GM15510 (cell line): ENCODE results near the gene CEP295NL.

Experiments used
- POLR2A ChIP-seq: IDR thresholded peaks from 3 replicates; pipeline ENCODE4 v1.6.1; 2011; ENCODE audit warnings: borderline replicate concordance; ENCODE audit not compliant: insufficient read length; ENCODE audit errors: extremely low read depth

CEP295NL gene, protein sequence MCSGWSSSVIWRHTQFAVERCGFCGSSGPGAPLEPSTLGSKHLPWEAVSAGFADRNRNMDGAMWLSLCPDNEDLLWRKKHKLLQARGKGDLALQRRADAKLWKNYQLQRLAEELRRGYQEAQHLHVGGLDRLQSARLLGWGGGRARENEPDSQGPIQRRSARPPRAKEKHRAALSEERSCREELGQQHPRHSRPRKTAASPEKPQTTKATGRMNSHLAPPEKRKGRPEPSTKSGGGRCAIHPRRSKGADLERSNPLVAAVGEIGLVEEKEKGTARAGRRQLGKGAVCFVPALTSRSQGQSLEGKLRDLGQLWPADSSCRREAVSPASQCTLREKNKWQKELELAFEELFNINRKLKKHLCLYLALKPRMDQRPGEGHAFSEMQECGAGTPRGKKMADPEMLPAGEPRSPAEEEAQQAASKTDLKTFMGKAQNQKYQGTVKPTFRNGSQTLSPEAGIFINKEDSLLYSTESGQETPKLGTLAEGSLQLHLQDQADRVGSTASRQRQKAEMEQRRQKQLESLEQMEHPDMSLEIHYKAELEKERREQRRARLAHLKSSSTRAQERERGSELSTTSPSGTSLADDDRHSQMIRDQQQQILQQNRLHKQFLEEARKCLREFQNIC

DNA sequence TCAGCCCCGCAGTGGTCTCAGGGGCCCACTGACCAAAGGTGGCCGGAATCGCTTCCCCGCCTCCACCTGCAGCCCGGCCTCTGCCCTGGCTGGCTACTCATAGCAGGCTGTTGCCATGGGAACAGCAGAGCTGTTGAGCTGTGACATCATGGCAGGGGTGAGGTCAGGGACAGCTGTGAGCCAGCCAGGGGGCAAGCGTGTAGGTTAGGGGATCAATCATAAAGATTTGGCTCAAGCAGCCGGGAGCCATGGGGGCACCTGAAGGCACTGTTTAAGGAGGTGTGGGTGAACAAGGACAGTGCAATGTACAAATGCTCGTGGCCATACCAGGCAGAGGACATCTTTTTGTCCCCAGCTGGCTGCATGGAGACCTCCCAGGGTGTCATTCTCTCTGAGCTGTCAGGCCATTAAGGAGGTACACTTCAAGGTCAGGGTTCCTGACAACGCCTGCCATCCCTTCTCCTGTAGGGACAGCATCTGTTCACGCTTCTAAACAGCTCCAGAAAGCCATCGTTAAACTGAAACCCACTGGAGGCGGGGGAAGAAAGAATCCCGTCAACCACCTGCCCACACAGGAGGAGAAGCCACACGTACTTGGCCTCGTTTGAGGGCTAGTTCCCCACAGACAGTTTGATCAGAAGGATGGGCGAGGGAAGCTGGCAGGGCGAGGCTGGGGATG is at the start of gene CEP295NL:
CEP295NL (minus strand) TSS at position 101 of the 679 bp plus-strand sequence. CDS start 1,373 bp downstream, outside the sequence.
- TF ChIP-seq POLR2A = no peak

DNA sequence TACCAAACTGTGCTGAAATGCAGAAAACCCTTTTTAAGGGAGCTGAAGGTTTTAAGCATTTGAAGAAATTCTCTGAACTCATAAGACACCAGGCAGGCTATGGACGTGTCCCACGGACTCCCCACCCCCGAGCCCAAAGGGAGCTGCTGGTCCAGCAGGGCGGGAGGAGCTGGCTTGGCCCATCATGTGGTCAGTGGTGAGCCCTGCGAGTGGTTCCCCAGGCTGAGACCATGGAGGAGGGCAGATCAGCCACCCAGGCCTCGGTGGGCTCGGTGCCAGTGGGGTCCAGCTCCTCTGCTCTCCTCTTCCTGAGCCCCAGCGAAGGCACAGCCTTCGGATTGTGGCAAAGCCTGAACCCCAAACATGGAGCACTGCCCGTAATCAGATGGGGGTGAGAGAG is 49.7 kb upstream of the CEP295NL start:
- TF ChIP-seq POLR2A = no peak

DNA sequence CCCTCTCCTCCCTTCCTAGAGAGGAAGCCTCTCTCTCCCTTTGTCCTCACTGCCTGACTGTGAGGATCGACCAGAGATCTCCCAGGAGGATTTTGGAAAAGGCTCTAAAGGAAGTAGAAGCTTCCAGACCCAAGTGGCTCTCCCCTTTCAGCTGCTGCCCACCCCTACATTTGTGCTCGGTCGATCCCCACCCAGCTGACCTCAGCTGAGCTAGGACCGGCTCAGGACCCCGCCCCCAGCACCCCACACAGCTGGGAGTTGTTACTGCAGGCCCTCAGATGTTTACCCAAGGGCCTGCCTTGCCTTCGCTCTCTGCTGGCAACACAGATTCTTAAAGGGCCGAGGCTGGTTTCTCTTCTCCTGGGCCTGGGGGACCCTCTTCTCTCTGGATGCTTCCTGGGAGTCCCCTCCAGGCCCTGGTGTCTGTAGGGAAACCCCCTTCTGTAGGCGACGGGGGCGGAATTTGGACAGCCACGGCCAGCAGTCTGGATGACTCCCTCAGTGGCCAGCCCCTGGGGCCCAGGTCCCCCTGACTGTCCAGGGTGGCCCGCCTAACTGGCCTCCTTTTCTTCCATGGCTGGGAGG is 49.1 kb upstream of the CEP295NL start:
- no peak for TF ChIP-seq POLR2A

DNA sequence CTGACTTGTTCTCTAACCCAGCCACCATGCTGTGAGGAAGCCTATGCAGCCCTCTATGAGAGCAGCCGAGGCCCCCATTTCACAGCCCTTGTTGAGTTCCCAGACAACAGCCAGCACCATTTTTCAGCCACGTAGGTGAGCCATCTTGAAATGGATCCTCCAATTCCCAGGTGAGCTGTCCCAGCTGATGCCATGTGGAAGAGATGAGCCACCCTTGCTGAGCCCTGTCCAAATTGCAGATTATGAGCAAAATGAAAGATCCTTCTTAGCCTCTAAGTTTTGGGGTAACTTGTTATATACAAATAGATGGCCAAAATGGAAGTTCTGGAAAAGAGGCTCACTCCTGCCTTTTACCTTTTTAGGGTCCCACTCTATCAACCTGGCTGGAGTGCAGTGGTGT is 47.9 kb upstream of the CEP295NL start:
- no peak for TF ChIP-seq POLR2A

DNA sequence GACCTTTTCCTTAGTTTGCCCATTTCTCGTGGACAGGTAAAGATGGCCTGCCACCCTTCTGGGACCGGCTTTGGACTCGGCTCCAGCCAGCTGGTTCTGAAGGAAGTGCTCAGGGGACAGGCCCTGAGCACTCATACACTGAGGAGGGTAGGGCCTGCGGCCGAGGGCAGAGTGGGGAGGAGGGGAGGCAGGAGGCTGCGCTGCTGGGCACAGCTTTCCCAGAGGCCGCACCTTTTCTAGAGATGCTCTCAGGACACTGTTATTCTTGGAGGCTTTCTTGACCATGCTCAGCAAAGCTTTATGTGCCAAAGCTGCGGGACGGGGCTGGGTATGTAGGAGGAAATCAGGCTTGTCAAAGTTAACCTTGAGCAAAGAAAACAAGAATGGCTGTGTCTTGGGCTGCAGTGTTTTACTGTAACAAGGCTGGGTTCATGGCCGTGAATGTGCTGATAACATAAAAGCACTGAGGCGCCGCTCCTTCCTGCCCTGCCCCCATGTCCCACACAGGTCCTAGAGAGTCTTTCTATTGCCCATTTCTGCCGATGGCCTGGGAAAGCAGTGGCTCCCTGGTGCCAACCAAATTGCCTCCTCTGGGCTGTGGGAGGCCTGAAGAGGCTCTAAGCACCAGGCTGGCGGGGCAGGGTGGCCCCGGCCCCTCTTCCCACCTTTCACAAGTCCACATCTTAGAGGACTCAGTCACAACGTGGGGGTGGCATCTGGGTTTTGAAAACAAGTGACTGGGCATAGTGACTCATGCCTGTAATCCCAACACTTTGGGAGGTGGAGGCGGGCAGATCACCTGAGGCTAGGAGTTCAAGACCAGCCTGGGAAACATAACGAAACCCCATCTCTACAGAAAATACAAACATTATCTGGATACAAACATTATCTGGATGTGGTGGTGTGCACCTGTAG is 44.5 kb upstream of the CEP295NL start:
- no peak for TF ChIP-seq POLR2A

DNA sequence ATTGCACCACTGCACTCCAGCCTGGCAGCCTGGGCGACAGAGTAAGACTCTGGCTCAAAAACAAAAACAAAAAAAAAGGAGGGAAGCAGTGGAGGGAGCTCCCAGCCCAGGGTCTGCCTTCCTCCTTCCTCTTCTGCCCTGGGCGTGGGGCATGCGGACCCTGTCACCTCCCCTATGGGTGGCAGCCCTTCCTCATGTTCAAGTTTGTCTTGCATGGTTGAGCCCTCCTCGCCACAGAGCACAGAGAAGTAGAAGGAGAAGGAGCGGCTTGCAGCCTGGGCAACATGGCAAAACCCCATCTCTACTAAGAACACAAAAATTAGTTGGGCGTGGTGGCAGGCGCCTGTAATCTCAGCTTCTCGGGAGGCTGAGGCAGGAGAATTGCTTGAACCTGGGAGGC is 43.6 kb upstream of the CEP295NL start:
- no peak for TF ChIP-seq POLR2A

DNA sequence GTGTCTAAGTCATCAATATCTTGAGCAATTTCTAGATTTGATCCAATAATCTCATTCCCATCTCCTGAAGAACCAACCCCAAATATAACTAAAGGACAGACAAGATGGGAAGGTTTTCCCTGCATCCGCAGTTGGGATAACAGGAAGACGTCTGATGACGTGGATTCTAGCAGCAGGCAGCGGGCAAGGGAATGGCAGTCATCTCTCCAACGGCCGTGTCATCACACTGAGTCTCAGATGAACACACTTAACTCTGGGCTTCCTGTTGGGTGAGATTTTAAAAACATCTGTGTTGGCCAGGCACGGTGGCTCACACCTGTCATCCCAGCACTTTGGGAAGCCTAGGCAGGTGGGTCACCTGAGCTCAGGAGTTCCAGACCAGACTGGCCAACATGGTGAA is 43.1 kb upstream of the CEP295NL start:
- no peak for TF ChIP-seq POLR2A

DNA sequence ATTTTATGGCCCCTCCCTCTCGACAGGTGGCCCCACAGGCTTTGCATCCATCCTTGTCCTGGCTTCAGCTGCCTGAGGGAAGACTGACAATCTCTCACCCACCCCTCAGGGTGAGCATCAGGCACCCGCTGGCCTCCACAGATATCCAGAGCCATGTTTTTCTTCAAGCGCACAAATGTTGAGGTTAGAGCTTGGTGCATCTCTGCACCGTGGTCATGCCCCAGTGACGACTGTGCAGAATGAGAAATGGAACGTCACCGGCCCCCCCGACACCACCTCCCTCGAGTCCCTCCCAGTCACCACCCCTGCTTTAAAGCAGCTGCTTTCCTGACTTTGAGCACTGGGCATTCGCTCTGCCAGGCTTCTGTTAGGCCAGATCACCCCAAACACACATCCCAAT is 42.0 kb upstream of the CEP295NL start:
- no peak for TF ChIP-seq POLR2A

DNA sequence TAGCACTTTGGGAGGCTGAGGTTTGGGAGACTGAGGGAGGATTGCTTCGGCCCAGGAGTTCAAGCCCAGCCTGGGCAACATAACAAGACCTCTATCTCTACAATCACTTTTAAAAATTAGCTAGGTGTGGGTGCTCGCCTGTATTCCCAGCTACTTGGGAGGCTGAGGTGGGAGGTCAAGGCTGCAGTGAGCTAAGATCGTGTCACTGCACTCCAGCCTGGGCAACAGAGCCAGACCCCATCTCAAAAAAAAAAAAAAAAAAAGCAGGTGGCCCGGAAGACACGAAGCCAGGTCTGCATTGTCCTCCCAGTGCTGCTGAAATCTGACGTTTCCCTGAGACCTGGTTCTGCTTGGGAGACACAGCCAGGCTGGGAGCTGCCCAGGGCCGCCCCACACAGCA is 41.0 kb upstream of the CEP295NL start:
- TF ChIP-seq POLR2A = no peak

DNA sequence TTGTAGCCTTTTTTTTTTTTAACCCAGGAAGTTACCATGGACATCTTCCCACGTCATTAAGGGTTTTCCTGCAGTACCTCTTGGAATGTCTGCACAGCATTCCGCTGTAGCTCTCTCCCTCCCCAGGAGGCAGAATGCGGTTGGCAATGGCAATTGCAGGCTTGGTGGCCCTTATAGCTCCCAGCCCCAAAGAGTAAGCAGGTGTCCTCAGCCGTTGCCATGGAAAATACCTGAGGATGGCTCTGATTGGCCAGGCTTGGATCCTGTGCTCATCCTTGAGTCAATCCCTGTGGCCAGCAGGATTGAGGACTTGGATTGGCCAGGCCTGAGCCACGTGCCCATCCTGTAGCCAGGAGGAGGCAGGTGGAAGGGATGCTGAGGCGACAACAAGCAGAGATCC is 37.7 kb upstream of the CEP295NL start:
- no peak for TF ChIP-seq POLR2A

DNA sequence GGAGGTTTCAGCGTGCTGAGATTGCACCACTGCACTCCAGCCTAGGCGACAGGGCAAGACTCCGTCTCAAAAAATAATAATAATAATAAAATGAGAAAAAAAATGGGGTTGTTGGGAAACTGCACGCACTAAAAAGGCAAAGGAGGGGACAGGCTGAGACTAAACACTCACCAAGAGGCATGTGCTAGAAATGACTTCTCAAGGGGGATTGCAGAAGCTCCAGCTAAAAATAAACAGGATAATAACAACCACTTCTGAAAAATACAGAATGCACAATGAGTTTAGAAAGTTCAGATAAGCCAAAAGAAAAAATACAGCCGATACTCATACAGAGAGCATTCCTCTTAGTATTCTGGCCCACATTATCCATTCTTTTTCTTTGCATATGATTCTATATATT is 37.3 kb upstream of the CEP295NL start:
- no peak for TF ChIP-seq POLR2A

DNA sequence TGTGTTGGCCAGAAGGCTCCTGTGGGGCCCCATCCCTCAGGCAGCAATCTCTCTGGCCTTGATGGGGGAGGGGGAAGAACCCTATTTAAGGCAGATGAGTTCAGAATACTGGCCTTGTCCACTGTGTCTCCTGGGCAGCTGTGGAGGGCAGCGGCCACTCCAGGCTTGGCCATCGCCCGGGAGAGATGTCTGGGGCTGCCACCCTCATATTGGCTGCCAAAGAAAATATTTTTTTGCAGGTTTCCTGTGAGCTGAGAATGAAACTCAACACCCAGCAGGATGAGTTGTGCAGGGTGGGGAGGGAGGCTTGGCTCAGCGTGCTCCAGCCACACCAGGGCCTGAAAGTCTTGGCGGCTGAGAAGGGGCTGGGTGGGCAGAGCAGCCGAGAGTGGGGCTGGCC is 36.6 kb upstream of the CEP295NL start:
- TF ChIP-seq POLR2A = no peak

DNA sequence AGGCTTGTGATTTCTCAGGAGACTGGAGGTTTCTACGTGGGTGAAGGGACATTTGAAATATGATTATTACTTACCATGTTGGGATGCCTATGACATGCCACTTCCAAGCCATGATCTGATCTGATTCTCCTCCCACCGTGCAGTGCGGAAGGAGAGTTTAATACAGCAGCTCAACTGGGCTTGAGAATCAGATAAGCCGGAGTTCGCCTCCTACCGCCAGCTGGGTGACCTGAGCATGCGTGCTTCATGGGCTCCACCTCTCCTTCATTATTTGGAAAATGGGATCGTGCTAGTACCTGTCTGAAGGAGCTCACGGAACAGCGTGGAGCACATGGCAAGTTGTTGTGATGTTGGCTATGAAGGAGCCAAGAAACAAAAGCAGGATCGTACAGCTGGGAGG is 34.6 kb upstream of the CEP295NL start:
- TF ChIP-seq POLR2A = no peak
